ENCODE results near the gene TRPM3. TPM values are rescaled to one million over a fixed set of nuclear protein-coding genes. Genes with fewer than 3 reads are reported as not detected.

TRPM3 gene
- total RNA-seq, 1 donor from 2014 or later = 0.35 TPM

DNA sequence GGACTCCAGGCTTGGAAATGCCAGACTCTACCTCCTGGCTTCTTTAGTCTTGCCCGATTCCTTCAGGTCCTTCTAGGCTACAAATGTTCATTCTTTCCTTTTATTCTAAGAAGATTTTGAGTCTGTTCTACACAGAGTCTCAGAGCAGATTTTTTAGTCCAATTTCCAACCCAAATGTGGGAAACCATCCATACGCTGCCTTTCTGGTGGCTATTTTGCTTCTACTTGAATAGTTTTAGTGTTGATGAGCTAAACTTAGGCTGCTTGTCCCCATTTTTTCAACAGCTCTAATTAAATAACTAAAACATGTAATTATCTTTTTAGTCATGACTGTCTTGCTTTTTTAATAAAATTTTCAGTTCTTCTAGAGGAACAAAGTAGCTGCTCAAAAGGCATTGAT lies 594.5 kb downstream of the TRPM3 start:
- intact Hi-C loops (cut with DNase I) = loop anchor here (10.0 kb wide), 1 partner anchor 48 kb away; no protein-coding TSS in a partner anchor
- DNase-seq (no peak), ATAC-seq (no peak)
- Histone ChIP-seq H3K4me1 (no peaks in the 10 kb centered on the region), H3K27me3 (no peaks in the 10 kb centered on the region), H3K9me3 (no peaks in the 10 kb centered on the region), H3K36me3 (no peaks in the 10 kb centered on the region), H3K4me3 (no peak overlapping the region), H3K27ac (no peak overlapping the region)
- TF ChIP-seq, protein P1, sequence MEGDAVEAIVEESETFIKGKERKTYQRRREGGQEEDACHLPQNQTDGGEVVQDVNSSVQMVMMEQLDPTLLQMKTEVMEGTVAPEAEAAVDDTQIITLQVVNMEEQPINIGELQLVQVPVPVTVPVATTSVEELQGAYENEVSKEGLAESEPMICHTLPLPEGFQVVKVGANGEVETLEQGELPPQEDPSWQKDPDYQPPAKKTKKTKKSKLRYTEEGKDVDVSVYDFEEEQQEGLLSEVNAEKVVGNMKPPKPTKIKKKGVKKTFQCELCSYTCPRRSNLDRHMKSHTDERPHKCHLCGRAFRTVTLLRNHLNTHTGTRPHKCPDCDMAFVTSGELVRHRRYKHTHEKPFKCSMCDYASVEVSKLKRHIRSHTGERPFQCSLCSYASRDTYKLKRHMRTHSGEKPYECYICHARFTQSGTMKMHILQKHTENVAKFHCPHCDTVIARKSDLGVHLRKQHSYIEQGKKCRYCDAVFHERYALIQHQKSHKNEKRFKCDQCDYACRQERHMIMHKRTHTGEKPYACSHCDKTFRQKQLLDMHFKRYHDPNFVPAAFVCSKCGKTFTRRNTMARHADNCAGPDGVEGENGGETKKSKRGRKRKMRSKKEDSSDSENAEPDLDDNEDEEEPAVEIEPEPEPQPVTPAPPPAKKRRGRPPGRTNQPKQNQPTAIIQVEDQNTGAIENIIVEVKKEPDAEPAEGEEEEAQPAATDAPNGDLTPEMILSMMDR (IDR thresholded peaks at IDR 0.05) = no peak

GRCh38 chr9:70525519-70525918 lies 595.9 kb downstream of the TRPM3 start:
- Histone ChIP-seq H3K9me3 (no peaks in the 10 kb centered on the region), H3K27ac (peak overlapping the region; percentile 44), H3K4me3 (no peak overlapping the region), H3K27me3 (no peaks in the 10 kb centered on the region), H3K36me3 (no peaks in the 10 kb centered on the region), H3K4me1 (no peaks in the 10 kb centered on the region)
- intact Hi-C loops (cut with DNase I) = loop anchor here (10.0 kb wide), 1 partner anchor 49 kb away; no protein-coding TSS in a partner anchor
- ATAC-seq (peak; percentile 74), DNase-seq (no peak)
- TF ChIP-seq, protein P1 (IDR thresholded peaks at IDR 0.05) = no peak

DNA sequence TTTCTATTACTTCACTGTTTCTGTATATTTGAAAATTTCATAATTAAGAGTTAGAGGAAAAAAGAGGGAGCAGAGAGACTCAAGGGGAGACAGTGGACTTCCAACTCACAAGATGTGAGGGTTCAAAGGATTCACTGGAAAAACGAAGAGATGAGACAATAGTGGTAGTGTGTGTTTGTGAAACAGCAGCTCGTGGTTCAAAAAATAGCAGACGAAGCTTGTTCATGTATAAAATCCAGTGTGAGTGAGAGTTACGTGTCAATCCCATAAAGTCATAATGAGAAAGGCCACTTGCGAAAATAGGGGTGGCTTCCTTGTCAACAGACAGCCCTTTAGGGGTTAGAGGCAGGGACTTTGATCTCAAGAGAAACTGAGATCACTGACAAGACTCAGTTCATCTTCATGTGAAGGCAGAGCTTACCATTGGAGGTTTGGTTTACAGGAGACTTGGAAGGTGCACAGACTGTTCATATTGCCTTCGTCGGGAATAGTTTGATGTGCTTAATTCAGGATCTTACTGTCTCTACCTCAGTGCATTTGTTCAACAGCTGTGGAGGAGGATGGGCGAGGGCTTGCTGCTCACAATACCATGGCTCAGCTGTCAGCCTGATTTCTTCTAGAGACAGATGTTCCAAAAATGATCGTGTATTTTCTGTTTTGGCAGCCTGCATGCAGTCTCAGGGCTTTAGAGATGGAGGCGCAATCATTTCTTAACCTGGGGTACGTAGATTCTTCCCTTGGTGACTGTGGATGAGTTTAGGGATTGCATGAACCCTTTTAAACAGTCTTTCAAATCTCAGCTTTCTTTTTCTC lies 601.3 kb downstream of the TRPM3 start:
- ATAC-seq (no peak), DNase-seq (no peak)
- H3K36me3 ChIP-seq = no peaks in the 10 kb centered on the region
- no peaks in the 10 kb centered on the region for H3K9me3 ChIP-seq
- intact Hi-C loops (cut with DNase I) = loop anchor here (10.0 kb wide), 1 partner anchor 55 kb away; no protein-coding TSS in a partner anchor
- H3K27me3 ChIP-seq = no peaks in the 10 kb centered on the region
- H3K4me1 ChIP-seq = no peaks in the 10 kb centered on the region
- H3K4me3 ChIP-seq = no peak overlapping the region
- no peak overlapping the region for H3K27ac ChIP-seq
- TF ChIP-seq, protein P1 (IDR thresholded peaks at IDR 0.05) = no peak

DNA sequence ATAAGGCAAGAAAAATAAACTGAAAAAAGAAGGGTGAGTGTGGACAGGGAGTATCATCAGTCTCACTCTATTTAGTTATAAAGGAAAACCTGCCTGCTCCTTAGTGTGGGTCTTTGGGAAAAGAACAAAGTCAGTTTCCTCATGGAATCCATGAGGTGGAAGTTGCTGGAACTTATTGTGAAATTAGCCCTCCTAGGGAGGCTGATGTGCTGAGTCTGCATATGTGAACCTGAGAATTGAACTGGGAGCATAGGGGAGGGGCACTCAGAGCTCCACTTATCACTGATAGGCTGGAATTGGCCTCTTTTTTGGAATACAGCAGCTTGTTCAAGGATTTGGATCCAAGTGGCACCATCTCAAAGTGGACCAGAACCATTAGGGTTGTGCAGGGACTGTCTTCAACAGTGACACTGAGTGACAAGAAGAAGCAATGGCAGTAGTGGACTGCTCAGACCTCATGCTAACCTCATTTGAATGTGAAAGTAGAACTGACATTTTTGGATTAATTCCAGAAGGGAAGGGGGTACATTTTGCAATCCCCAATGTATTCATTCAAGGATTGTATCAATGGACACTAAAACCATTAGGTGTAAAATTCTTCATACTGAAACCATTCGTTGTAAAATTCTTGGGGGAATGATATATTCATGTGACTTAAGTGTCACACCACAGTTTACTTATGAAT lies 603.4 kb downstream of the TRPM3 start:
- Histone ChIP-seq H3K36me3 (no peaks in the 10 kb centered on the region), H3K4me3 (no peak overlapping the region), H3K4me1 (no peaks in the 10 kb centered on the region), H3K9me3 (no peaks in the 10 kb centered on the region), H3K27ac (no peak overlapping the region), H3K27me3 (no peaks in the 10 kb centered on the region)
- no peak for ATAC-seq
- TF ChIP-seq, protein P1 (IDR thresholded peaks at IDR 0.05) = no peak
- DNase-seq = no peak
- intact Hi-C loops (cut with DNase I) = no loop called here

- no peaks in the 10 kb centered on the region for H3K9me3 ChIP-seq
- DNase-seq (no peak), ATAC-seq (no peak)
- TF ChIP-seq, protein P1 (IDR thresholded peaks at IDR 0.05) = no peak
- intact Hi-C loops (cut with DNase I) = no loop called here
- no peaks in the 10 kb centered on the region for H3K27me3 ChIP-seq
- no peak overlapping the region for H3K4me3 ChIP-seq
- no peaks in the 10 kb centered on the region for H3K4me1 ChIP-seq
- H3K36me3 ChIP-seq = no peaks in the 10 kb centered on the region
- no peak overlapping the region for H3K27ac ChIP-seq
Measured at GRCh38 chr9:70514273-70514672, 607.1 kb downstream of the TRPM3 start.

All from upper lobe of right lung (tissue), 1 donor.